GM11168 (cell line): ENCODE data around the gene APBB2.

ENCODE experiments used
- in situ Hi-C: fragments of 300-500 bp; cut with MboI; formaldehyde crosslinking; loops from one replicate; pipeline ENCODE4 v1.12.0; 2022; ENCODE audit warnings: low sequenced_read_pairs; ENCODE audit not compliant: unreplicated experiment

Gene APBB2

DNA sequence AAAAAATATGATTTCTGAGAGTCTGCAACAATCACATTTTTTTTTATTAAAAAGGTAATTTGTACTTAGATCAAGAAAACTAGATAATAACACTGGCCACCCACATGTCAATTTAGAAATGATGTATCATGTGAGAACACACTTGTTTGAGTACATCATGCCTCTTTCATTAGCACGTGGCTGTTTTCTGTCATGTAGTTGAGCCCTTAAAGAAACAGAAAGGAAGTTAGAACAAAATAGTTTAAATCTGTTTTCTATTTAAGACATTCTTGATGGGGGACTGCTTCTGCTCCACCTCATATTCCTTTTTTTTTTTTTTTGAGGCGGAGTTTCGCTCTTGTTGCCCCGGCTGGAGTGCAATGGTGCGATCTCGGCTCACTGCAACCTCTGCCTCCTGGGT is 257.1 kb downstream of the APBB2 start:
- in situ Hi-C loops = no loop called here

DNA sequence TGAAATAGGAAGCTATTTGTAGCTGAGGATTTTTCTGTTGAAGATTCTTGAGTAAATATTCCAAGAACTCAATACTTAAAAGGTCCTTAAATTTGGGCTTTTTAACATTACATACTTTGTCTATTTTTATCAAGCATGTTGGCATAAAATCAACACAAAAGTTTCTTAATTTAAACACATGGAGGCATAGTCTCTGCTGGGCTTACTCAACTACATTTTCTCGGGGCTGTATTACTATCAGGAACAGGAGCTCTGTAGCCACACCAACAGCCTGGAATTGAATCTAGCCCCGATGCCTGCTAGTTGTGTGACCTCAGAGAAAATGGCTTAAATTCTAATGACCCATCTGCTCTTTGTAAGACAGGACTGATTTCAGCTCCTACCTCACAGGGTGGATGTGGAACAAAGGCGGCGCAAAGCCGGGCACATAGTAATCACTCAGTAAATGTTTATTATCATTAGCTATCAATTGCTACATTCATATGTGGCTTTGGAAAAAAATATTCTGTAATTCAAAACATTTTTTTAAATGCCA is 257.6 kb downstream of the APBB2 start:
- in situ Hi-C loops = no loop called here

DNA sequence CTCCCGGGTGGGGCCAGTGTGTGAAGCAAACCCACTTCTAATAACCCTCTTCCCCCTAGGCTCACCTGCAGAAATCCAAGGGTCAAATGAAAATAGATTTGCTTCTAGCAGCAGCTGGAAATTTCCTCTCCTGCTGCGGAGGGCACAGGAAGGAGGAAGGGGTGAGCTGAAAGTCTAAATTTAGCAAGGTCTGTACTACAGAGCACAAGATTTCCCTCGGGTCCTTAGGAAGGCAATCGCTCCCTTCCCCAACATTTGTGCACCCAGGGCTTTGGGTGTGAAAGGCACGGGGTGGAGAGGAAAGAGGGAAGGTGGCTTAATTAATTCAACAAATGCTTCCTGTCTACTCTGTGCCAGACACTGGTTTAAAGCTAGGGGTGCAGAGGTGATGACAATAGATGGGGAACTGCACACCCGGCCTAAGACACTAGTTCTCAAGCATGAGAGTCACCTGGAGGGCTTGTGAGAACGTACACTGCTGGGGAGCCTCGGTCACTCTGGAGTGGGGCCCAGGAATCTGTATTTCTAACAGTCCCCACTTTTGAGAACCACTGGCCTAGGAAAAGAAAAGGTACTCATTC is 260.2 kb downstream of the APBB2 start:
- in situ Hi-C loops = no loop called here

DNA sequence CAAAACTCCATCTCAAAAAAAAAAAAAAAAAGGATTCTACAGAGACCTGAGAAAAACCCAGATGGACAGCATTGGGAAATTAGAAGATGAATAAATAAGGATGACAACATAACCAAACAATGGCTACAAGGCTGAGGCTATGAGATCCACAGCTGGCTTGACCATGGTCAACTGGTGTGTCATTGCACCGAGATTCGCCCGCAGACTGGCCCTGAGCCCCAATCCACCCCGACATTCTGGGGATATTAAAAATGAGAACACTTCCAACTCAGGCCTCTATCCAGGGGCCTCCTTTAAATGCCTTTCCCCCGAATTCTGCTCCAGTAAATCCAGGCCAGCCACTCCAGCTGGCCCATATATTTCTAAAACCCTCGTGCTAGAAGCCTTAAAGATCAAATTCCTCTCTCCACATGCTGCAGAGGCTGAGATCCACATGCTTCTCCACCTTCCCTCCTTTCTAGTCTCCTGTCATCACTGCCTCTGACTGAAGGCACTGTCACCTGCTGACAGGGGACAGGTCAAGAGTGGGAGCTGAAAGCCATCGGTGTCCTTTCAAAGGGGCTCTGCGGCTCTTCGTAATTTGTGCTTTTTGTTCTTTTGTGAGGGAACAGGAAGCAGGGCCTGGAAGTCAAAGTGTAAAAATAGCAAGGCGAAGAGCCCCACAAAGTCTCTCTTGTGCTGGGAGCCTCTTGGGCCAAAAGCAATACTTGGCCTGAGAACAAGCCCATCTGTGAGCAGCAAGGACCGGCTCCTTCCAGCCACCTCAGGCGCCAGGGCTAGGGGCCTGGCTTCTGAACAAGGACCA is 260.9 kb downstream of the APBB2 start:
- in situ Hi-C loops = no loop called here

DNA sequence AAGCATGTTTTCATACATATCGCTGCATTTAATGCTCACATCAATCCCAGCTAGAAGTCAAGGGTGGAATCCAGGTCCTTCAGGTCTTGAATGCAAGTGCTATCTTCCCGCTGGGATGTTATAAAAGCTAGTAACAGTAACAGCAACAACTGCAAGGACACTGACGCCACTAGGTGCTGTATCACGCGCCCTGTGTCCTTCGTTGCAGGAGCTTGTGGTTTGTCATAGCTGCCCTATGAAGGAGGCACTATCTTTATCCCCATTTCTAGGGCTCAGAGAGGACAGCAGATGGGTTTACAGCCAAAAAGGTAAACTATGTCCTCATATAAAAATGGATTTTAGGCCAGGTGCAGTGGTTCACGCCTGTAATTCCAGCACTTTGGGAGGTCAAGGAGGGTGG is 261.7 kb downstream of the APBB2 start:
- in situ Hi-C loops = no loop called here

DNA sequence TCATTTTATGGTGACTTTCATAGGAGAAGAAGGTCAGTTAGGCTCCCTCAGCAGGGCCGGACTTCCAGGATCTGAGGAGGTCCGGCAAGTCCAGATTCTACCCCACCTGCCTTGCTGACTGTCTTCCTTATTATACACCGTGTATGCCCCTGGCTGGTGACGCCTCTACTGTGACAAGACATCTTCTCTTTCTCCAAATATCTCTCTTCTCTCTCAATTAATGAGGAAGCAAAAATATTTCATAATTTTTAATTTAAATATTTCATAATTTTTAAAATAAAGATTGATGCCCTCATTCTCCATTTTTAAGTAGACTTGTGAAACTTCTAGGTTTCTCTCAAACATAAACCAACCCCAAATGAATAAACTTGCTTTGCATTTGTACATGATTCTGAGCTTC is 262.1 kb downstream of the APBB2 start:
- in situ Hi-C loops = no loop called here

DNA sequence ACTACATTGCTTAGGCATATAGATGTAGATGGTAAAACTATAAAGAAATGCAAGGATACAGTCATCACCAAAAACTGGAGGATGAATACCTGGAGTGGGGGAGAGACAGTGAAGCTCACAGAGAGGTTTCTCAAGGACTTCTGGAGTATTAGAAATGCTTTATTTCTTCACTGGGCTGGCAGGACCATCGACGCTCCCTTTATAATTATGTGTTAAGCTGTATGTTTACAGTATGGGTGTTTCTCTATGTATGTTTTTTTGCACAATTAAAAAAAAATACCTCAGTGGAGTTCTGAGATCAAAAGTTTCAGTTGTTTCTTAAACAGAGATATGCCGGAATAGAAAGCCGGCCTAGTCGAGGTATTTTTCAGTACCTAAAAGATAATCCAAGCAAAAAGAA is 263.3 kb downstream of the APBB2 start:
- in situ Hi-C loops = no loop called here

DNA sequence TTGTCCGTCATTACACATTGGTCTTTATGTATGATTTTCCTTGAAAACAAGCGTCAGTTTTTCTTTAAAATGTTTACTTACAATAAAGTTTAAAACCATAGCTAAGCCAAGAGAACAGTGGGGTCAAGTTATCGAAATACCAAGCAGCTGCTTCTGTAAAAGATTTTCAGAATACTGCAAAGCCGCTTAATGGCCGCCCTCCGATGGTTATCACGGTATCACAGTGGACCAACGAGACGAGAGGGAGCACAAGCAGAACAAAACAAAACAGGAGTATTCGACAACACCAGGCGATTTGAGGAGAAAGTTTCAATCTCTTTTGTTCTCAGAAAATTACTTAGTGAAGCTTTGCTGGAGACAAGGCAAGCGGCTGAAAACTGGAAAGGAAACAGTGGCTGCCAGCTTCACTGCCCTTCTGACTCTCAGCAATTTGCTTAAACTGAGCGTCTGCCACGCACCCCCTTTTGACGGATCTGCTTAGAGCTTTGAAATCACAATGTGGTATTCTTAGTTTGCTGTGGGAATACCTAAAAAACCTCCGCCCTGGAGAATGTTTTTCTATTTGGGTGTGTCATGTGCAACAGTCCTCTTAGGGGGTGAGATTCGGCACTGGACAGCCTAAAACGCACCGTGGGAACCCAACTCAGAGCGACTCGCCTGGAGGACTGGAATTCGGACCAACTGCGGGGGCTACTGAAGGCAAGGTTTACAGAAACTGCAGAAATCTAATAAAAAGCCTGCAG is 264.8 kb downstream of the APBB2 start:
- in situ Hi-C loops = no loop called here

DNA sequence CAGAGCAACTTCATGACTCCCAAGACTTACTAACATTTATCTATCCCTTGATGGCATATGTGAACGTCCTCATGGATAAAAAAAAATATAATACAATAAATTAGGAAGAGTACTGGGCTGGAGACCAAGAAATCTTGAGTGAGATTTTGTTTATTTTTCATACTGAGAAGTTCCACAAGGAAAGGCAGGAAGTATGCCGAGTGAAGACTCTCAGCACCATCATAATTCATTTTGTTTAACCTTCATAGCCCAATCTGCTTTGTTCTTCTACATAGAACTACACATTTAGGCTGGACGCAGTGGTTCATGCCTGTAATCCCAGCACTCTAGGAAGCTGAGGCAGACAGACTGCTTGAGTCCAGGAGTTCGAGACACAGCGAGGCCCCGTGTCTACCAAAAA is 266.3 kb downstream of the APBB2 start:
- in situ Hi-C loops = no loop called here

DNA sequence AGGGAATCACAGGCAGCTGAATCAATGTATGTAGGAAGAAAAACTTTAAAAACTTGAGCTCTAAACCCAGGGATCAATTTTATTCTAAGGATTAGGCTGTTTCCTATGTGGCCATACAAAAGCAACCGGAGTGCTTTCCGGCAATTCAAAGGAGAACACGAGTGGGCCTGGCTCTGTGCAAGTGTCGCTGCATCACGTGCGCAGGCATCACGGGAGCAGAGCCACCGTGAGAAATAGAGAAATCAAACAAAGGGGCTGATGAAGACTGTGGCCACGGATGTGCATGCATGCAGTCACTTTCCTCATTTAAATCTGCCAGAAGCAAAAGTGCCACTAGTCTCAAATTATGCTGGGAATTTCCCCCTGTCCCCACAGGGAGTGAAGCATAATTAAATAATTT is 267.7 kb downstream of the APBB2 start:
- in situ Hi-C loops = no loop called here

DNA sequence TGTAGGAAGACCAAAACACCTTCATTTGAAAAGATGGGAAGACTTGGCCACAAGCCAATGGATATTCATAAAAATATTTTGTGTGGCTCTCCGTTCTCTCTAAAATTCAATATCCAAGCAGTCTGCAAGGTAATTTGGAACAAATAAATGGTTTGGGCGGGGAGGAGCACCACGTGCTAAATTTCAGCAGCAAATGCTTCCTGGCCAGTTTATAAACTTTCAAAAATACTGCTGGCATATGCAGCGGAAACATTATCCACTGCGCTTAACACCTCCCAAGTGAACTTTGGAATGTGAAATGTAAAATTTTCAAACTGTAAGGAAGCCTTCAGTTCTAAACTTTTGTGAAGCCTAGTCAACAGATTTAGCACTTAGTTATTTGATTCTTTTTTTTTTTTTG is 273.6 kb downstream of the APBB2 start:
- in situ Hi-C loops = no loop called here

DNA sequence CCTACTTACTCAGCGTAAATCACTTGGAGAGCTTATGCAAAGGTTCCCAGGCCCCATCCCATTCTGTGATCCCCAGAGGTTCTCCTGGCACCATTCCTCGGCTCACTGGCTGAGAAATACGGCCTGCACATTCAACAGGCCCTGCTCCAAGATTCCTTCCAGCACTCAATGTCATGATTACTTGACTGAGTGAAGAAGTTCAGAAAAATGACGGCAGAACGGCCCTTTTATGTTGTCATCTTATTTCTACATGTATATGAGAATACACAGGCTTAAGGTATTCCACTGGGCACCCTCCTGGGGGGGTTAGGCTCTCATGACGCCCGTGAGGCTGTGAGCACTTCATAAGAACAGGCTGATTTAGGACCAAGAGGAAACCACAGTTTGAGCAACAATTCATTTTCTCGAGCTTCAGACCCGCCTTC is 274.0 kb downstream of the APBB2 start:
- in situ Hi-C loops = no loop called here

DNA sequence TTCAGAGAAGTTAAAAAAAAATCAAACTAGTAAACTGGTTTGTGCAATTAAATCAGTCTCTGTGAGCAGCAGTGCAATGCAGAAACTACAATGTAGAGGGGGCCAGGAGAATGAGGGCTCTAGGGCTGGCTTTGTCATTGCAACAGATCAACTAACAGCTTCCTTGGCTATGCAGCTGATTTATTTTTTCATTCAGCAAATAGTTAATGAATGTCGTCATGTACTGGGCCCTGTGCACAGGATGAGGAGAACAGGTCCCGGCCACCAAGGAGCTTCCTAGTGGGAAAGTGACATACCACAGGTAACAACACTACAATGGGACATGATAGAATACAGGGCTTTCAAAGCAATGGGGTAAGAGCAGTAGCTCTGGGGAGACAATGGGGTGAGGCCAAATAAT is 274.5 kb downstream of the APBB2 start:
- in situ Hi-C loops = no loop called here

DNA sequence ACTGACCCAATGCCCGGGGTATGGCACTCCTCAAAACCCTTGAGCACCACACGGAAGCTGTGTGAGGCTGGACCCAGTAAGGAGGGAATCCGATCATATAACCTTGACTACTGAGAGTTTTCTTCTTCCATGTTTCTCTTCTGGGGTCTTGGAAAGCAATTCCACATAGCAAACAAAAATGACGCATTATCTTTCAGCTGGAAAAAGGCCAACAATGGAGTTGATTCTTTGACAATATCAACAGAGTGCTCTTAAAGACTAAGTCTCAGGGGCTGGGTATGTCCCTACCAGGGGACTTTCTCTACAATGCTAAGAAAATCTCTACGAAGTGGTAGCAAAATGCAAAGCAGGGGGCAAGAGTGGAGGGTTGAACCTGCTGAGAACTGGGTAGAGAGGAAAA is 276.0 kb downstream of the APBB2 start:
- in situ Hi-C loops = no loop called here

DNA sequence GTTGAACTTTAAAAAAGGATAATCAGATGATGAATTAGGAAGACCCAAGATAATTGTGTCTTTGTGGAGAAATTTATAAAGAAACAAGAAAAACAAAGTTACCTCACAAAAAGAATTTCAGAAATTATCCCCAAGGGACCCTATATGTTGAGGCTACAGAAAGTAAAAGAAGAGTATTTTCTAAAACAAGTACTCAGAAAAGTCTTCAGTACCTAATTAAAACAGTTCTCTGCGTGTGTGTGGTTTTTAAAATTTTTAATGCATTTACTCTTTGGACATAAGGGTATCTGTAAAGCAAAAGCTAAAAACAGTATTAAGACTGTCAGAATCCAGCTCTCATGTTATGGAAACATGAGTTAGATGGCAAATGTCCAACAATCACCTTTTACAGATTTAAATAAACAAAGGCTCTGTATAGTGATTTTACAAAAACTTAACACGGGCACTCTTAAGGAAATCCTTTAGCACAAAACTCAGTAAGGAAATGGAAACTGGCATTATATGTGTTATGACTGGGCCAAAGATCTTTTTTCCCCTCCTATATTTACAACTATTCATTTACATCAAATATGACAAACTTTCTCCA is 277.1 kb downstream of the APBB2 start:
- in situ Hi-C loops = no loop called here

DNA sequence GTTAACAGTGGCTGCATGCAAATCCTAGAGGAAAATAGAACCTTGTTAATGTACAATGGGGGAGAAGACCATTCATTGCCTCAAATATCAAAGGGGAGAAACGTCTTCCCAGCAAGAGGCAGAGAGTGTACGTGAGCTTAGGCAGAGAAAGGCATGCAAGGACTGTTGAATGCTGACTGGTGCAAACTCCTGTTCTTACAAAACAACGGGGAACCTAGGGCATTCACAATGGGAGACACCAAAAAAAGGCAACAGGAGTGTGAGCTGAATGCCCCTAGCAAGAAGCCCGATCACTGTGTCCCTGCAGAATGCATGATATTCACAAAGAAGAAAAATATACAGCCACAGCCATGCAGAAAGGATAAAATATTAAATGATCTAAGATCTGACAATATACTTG is 279.7 kb downstream of the APBB2 start:
- in situ Hi-C loops = no loop called here

DNA sequence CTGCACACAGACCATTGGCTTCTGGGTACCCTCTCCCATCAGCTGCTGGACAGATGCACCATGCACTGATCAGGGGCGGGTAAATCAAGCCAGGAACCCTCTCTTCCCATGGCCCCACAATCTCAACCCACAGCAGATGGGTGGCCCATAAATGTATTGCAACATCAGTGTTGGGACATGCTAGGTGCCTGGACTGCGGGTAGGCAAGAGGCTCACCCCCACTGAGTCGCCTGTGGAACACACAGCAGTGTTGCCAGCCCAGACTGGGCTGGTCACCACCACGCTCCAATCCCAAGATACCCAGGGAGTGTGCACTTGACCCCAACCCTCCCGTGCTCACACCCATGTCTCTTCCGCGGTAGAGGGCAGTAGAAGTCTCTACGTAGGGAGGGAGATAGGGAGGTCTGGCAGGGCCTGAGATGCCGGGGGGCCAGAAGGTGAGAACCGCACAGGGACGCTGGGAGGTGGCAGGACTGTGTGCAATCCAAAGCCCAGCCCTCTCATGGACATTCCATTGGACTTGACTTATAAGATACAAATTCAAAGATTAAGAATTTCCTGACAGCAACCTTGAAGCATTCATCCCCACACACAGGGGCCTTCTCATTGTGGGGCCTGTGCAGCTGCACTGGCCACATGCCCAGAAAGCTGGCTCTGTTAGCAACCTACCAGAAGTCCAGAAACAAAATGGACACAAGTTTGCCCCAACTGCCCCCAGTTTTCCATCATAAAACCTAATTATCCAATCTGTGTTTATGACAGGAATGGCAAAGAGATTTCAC is 280.9 kb downstream of the APBB2 start:
- in situ Hi-C loops = no loop called here

DNA sequence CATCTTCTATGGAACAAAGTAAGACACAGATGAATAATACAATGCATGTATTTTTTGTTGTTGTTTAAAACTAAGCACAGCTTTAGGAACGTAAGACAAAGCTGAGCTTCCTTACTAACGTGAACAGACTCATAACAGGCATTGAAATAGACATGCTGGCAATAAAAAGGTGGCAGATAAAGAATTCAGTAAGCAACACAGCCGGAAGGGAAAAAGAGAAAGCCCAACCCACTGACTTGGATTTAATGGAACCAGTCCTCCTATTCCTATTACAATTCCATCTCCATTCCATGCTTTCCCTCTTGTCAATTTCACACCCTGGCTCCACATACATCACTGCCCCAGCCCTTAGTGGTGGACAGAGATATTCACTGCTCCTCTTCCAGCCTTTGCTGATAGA is 282.5 kb downstream of the APBB2 start:
- in situ Hi-C loops = no loop called here

DNA sequence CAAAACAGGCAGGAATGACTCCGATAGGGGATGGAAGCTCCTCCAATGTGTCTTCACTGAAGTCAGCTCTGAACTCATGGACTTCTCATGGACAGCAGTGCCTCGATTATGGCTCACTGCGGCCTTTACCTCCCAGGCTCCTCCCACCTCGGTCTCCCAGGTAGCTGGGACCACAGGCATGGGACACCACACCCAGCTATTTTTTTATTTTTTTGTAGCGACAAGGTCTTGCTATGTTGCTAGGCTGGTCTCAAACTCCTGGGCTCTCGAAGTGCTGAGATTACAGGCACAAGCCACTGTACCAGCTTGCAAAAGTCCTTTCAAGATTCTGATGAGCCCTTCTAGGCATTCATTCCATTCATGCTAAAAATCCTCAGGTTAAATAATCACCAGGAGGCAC is 283.1 kb downstream of the APBB2 start:
- in situ Hi-C loops = no loop called here

DNA sequence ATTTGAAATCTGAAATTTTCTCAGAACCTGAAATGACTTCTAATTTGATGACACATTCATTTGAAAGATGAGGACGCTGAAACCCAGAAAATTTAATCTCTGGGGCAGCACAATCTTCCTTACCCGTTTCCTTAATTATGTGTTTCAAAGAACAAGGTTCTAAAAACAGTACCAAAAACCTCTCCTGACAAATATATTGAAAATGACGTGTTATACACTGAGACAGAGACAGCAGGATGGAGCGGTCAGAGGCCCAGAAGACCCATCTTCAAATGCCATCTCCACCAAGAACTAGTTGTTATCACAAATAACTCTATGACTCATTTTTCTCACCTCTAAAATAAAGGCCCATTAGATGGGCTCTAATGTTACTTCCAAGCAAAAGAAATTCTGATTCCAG is 287.3 kb downstream of the APBB2 start:
- in situ Hi-C loops = no loop called here
